GM23338 (cell line): ENCODE results near the gene KRTAP5-3.

Experiments used
- CREB1 ChIP-seq: fragments of 250-450 bp; sonication (Bioruptor Pico); IDR thresholded peaks from 2 replicates; pipeline ENCODE4 v1.5.0; 2020; ENCODE audit warnings: low read depth, mild to moderate bottlenecking, moderate library complexity
- EZH2 ChIP-seq: fragments of 200-600 bp; sonication (generic); IDR thresholded peaks from one replicate; pipeline ENCODE4 v1.8.0; 2017; ENCODE audit warnings: antibody characterized with exemption, mild to moderate bottlenecking, low read depth; ENCODE audit not compliant: unreplicated experiment
- EZH2phosphoT487 ChIP-seq: fragments of 200-600 bp; sonication (generic); IDR thresholded peaks from one replicate; pipeline ENCODE4 v1.8.1; 2018; ENCODE audit warnings: antibody characterized with exemption; ENCODE audit not compliant: unreplicated experiment
- NANOG ChIP-seq: IDR thresholded peaks from 2 replicates; pipeline ENCODE4 v1.6.1; 2016; ENCODE audit warnings: antibody characterized with exemption, borderline replicate concordance
- POLR2AphosphoS5 ChIP-seq: IDR thresholded peaks from 2 replicates; pipeline ENCODE4 v1.6.1; 2016; ENCODE audit warnings: antibody characterized with exemption, low read depth
- ZNF114 ChIP-seq: fragments of 250-450 bp; sonication (Bioruptor Pico); IDR thresholded peaks from 2 replicates; pipeline ENCODE4 v1.5.0; 2020; ENCODE audit warnings: mild to moderate bottlenecking, moderate library complexity
- TF ChIP-seq, protein P1 (sequence below), 2 experiments: fragments of 200-600 bp in 1 of 2; sonication (generic) in 1 of 2; conservative IDR thresholded peaks; 2 replicates each; pipeline versions ENCODE4 v1.5.1 to v1.6.1; 2016 to 2017; ENCODE audit warnings: antibody characterized with exemption in 2 of 2, low read depth in 2 of 2, mild to moderate bottlenecking in 2 of 2, moderate library complexity in 1 of 2
- TF ChIP-seq, protein P2 (sequence below): fragments of 250-450 bp; sonication (Bioruptor Pico); IDR thresholded peaks from 2 replicates; pipeline ENCODE4 v1.5.0; 2020; ENCODE audit warnings: mild to moderate bottlenecking, moderate library complexity
- TF ChIP-seq, protein P3 (sequence below): IDR thresholded peaks from one replicate; pipeline ENCODE4 v1.6.1; 2018; ENCODE audit warnings: antibody characterized with exemption; ENCODE audit not compliant: unreplicated experiment

DNA sequence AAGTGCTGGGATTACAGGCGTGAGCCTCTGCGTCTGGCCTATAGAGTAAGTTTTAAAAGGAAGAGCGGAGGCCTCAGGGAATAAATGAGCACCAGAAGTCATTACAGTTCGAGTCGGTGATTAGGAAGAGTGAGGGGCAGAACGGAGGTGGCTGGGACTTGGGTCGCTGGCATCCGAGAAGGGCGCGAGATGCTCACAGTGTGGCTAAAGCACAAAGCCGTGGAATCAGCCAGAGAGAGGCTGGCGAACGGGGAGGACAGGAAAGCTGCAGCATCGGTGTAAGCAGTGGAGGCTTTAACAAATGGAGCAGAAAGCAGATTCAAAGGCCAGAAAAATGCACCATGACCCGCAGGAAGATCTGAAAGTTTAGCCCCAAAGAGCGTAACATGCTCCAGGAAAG lies 16.4 kb upstream of the KRTAP5-3 start:
- TF ChIP-seq POLR2AphosphoS5 = no peak
- TF ChIP-seq, protein P1, sequence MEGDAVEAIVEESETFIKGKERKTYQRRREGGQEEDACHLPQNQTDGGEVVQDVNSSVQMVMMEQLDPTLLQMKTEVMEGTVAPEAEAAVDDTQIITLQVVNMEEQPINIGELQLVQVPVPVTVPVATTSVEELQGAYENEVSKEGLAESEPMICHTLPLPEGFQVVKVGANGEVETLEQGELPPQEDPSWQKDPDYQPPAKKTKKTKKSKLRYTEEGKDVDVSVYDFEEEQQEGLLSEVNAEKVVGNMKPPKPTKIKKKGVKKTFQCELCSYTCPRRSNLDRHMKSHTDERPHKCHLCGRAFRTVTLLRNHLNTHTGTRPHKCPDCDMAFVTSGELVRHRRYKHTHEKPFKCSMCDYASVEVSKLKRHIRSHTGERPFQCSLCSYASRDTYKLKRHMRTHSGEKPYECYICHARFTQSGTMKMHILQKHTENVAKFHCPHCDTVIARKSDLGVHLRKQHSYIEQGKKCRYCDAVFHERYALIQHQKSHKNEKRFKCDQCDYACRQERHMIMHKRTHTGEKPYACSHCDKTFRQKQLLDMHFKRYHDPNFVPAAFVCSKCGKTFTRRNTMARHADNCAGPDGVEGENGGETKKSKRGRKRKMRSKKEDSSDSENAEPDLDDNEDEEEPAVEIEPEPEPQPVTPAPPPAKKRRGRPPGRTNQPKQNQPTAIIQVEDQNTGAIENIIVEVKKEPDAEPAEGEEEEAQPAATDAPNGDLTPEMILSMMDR (conservative IDR thresholded peaks at IDR 0.05; ENCODE audit: low read depth in 2 of 2) = no peak
- TF ChIP-seq EZH2 = no peak
- no peak for TF ChIP-seq CREB1 (CRISPR knock-in tag)
- TF ChIP-seq EZH2phosphoT487 = no peak
- TF ChIP-seq, protein P2, sequence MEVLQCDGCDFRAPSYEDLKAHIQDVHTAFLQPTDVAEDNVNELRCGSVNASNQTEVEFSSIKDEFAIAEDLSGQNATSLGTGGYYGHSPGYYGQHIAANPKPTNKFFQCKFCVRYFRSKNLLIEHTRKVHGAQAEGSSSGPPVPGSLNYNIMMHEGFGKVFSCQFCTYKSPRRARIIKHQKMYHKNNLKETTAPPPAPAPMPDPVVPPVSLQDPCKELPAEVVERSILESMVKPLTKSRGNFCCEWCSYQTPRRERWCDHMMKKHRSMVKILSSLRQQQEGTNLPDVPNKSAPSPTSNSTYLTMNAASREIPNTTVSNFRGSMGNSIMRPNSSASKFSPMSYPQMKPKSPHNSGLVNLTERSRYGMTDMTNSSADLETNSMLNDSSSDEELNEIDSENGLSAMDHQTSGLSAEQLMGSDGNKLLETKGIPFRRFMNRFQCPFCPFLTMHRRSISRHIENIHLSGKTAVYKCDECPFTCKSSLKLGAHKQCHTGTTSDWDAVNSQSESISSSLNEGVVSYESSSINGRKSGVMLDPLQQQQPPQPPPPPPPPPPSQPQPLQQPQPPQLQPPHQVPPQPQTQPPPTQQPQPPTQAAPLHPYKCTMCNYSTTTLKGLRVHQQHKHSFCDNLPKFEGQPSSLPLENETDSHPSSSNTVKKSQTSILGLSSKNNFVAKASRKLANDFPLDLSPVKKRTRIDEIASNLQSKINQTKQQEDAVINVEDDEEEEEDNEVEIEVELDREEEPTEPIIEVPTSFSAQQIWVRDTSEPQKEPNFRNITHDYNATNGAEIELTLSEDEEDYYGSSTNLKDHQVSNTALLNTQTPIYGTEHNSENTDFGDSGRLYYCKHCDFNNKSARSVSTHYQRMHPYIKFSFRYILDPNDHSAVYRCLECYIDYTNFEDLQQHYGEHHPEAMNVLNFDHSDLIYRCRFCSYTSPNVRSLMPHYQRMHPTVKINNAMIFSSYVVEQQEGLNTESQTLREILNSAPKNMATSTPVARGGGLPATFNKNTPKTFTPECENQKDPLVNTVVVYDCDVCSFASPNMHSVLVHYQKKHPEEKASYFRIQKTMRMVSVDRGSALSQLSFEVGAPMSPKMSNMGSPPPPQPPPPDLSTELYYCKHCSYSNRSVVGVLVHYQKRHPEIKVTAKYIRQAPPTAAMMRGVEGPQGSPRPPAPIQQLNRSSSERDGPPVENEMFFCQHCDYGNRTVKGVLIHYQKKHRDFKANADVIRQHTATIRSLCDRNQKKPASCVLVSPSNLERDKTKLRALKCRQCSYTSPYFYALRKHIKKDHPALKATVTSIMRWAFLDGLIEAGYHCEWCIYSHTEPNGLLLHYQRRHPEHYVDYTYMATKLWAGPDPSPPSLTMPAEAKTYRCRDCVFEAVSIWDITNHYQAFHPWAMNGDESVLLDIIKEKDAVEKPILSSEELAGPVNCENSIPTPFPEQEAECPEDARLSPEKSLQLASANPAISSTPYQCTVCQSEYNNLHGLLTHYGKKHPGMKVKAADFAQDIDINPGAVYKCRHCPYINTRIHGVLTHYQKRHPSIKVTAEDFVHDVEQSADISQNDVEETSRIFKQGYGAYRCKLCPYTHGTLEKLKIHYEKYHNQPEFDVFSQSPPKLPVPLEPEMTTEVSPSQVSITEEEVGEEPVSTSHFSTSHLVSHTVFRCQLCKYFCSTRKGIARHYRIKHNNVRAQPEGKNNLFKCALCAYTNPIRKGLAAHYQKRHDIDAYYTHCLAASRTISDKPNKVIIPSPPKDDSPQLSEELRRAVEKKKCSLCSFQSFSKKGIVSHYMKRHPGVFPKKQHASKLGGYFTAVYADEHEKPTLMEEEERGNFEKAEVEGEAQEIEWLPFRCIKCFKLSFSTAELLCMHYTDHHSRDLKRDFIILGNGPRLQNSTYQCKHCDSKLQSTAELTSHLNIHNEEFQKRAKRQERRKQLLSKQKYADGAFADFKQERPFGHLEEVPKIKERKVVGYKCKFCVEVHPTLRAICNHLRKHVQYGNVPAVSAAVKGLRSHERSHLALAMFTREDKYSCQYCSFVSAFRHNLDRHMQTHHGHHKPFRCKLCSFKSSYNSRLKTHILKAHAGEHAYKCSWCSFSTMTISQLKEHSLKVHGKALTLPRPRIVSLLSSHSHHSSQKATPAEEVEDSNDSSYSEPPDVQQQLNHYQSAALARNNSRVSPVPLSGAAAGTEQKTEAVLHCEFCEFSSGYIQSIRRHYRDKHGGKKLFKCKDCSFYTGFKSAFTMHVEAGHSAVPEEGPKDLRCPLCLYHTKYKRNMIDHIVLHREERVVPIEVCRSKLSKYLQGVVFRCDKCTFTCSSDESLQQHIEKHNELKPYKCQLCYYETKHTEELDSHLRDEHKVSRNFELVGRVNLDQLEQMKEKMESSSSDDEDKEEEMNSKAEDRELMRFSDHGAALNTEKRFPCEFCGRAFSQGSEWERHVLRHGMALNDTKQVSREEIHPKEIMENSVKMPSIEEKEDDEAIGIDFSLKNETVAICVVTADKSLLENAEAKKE (CRISPR knock-in tag) = no peak
- no peak for TF ChIP-seq NANOG
- TF ChIP-seq, protein P3, sequence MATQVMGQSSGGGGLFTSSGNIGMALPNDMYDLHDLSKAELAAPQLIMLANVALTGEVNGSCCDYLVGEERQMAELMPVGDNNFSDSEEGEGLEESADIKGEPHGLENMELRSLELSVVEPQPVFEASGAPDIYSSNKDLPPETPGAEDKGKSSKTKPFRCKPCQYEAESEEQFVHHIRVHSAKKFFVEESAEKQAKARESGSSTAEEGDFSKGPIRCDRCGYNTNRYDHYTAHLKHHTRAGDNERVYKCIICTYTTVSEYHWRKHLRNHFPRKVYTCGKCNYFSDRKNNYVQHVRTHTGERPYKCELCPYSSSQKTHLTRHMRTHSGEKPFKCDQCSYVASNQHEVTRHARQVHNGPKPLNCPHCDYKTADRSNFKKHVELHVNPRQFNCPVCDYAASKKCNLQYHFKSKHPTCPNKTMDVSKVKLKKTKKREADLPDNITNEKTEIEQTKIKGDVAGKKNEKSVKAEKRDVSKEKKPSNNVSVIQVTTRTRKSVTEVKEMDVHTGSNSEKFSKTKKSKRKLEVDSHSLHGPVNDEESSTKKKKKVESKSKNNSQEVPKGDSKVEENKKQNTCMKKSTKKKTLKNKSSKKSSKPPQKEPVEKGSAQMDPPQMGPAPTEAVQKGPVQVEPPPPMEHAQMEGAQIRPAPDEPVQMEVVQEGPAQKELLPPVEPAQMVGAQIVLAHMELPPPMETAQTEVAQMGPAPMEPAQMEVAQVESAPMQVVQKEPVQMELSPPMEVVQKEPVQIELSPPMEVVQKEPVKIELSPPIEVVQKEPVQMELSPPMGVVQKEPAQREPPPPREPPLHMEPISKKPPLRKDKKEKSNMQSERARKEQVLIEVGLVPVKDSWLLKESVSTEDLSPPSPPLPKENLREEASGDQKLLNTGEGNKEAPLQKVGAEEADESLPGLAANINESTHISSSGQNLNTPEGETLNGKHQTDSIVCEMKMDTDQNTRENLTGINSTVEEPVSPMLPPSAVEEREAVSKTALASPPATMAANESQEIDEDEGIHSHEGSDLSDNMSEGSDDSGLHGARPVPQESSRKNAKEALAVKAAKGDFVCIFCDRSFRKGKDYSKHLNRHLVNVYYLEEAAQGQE = no peak
- no peak for TF ChIP-seq ZNF114
